Measurements from ENCODE around the gene DENND5B.
"Not testable (repeated sequence)": the region's sequence is repeated elsewhere in the genome, so short reads cannot be mapped to it uniquely, and the experiment has no call there.

Gene DENND5B

DNA sequence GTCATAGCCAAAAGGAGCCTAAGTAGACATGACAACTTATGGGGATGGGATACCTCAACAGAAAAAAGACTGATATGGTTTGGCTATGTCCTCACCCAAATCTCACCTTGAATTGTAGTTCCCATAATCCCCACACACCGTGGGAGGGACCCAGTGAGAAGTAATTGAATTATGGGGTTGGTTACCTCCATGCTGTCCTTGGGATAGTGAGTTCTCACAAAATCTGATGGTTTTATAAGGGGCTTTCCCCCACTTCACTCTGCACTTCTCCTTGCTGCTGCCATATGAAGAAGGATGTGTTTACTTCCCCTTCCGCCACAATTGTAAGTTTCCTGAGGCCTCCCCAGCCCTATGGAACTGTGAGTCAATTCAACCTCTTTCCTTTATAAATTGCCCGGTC, 89.9 kb downstream of the DENND5B start:
- peak; percentile 13 to 31 (median 20) for DNase-seq

DNA sequence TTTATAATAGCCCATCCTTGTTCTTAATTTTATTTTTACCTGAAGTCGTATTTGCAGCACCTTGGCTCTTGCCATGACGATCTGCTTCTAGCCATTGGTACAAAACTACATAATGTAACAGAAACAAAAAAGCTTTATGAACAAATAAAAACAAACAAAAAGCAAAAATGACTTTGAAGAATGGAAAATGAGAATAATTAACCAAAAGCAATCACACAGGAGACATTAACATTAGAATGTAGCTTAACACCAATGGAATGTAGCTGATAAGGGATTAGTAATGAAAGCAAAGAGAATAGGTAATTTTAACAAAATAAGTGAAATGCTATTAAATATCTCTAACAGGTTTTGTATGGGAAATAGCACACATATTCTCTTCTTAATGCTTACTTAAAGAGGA, 91.4 kb downstream of the DENND5B start:
- DNase-seq: no peak

- DNase-seq: no peak
Observed at GRCh38 chr12:31498424-31498823, 92.5 kb downstream of the DENND5B start.

GRCh38 chr12:31496257-31496656, 94.7 kb downstream of the DENND5B start:
- no peak for DNase-seq

DNA sequence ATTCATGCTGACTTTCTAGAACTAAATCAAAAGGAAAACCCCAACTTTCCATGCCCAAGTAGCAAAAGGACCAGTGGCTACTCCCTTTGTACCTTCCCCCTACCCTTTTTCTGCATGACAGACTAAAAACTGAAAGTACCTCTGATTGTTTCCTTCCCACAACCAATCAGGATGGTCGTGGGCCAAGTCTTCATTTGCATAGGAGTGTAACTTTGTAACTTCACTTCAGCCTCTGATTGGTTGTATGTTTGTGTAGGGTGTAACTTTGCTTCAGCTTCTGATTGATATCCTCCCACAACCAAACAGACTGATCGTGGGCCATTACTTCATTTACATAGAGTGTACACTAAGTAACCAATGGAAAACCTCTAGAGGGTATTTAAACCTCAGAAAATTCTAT, 96.5 kb downstream of the DENND5B start:
- DNase-seq: no peak

DNA sequence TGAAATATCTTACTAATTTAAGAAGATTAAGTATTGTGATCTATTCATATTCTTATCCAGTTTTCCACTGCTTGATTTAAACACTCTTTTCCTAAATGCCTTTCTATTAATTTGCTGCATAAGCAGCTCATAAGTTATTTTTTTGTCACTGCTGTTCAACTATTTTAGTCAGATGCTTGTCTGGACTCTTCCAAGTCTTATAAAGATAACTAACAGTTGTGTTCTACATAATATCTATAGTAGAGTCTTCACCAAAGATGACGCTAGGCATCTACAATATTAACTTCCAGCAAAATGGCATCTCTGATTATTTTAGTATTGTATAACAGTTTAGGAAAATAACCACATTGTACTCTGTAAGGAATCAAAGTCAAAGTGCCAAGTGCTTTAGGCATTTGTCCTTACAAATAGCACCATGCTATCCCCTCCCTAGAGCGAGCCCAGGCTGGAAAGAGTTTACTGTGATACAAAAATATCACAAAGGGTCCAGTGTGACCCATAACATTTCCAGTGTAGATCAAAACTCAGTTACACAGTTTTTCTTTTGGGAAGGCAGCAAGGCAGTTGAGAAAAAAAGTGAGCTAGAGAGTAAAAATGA, 98.2 kb downstream of the DENND5B start:
- no peak for DNase-seq

DNA sequence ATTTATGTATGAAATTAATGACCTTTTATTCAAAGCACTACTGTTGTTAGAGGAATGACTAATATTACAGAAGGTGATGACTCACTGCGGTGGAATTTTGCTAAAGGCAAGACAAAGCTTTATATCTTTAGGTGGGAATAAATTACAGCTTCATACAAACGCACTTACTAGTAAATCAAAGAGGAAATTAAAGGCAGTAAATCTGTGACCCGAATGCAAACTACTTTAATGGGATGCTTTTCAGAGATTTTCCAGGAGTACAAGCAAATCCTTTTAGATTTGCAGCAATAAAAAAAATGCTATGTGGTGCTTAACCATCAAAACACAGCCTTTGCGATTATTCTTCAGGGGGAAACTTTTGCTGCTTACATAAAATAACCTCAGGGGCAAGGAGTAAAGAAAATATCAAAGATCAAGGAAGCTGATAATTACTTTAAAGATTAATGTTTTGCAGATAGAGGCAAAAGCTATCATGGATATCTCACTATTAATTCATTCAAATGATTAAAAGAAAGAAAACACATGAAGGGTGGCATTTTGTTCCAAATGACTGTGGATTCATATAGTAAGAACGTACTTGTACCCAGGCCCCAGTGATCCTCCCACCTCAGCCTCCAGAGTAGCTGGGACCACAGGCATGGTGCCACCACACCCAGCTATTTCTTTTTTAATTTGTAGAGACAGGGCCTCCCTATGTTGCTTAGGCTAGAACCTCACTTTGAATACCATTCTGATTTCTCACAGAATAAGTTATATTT, 98.9 kb downstream of the DENND5B start:
- DNase-seq: peak; percentile 19 to 52 (median 47)

- DNase-seq: no peak
Observed at GRCh38 chr12:31491241-31491794, 99.6 kb downstream of the DENND5B start.

DNA sequence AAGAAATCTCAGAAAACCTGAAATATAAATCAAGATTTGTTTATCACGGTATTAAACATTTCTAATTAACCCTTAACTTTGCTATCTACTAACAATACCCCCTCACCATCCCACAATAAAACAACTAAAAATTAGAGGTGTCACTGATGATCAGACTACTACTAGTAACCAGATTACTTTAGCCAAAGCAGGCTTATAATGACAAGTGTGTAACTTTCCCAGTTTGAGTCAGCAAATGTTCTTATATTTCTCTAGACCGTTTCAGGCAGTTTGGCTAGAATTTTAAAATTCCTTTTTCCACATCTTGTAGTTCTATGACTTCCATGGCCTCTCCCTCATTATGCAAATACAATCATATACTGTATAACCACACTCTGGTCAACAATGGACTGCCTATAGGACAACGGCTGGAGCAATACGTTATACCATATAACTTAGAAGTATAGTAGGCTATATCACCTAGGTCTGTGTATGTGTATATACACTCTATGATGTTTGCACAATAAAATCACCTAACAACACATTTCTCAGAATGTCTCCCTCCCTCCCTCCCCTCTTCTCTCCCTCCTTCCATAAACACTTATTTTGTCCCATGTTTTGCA, 102.1 kb downstream of the DENND5B start:
- DNase-seq: no peak

DNA sequence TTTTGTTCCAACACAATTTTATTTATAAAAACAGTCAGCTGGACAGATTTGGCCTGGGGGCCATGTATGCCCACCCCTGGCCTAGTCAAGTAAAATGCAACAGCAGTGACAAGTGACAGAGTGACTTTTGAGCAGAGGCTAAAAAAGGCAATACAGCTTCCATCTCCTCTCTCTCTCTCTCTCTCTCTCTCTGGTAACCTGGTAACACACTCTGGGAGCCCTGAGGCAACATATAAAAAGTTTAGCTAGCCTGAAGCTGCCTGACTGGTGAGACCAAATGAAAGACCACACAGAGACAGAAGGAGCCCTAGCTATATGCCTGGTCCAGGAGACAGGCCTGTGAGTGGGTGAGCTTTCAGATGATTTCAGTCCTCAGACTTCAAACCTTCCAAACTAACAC, 105.4 kb downstream of the DENND5B start:
- DNase-seq: no peak

GRCh38 chr12:31482816-31483215, 108.1 kb downstream of the DENND5B start:
- peak; percentile 25 to 57 (median 50) for DNase-seq

GRCh38 chr12:31481415-31481814, 109.5 kb downstream of the DENND5B start:
- no peak for DNase-seq

- DNase-seq: no peak
Observed at GRCh38 chr12:31479516-31480210, 111.3 kb downstream of the DENND5B start.

DNA sequence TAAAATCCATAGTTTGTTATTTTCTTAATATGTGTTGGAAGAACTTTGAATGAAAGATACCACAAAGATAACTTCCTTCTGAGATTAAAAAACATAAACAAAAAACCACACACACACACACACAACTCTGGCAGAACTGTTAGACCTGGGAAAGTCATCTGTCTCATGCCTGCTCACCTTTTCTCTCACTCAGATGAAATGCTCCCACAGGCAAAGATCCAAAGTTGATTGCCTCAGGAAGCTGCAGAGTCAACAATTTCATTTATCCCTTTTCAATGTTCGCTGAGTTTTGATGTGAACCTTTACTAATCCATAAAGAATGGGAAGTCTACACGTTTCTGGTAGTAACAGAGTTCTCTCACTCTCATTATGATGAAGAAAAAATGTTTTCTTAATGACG, 112.0 kb downstream of the DENND5B start:
- no peak for DNase-seq

GRCh38 chr12:31478425-31478824, 112.5 kb downstream of the DENND5B start:
- no peak for DNase-seq

DNA sequence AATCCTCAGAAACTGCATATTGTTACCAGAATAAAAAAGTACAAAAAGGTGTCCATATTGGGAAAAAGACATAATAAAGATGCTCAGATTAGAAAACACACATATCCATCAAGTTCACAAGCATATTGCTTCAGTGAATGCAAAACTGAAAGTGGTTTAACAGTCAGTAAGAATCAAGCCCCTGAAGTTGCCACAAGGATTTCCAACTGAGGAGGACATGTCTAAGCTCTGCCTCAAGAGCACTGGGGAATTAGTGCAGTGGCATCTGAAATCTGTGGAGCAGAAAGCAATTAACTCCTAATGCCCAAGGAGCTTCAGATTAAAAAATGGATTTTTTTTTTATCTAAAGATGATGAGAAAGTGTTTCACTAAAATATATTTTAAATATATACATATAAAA, 113.2 kb downstream of the DENND5B start:
- DNase-seq: peak in 1 of 3 donors; percentile 10

DNA sequence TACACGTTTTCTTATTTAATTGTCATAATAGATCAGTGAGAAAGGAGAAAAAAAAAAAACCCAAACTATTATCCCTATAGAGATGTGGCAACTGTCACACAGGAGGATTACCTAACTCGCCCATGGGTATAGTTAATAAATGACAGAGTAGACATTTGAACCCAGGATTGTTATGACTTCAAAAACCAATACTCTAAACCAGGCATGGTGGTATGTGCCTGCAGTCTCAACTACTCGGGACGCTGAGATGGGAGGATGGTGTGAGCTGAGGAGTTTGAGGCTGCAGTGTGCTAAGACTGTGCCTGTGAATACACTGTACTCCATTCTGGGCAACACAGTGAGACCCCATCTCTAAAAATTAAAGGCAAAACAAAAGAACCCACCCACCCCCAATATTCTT, 114.5 kb downstream of the DENND5B start:
- no peak for DNase-seq

GRCh38 chr12:31475610-31476009, 115.3 kb downstream of the DENND5B start:
- not testable (repeated sequence) for DNase-seq

GRCh38 chr12:31474751-31475150, 116.2 kb downstream of the DENND5B start:
- DNase-seq: no peak

GRCh38 chr12:31471823-31472222, 119.1 kb downstream of the DENND5B start:
- no peak for DNase-seq

- no peak for DNase-seq
Observed at GRCh38 chr12:31471051-31471450, 119.9 kb downstream of the DENND5B start.

DNA sequence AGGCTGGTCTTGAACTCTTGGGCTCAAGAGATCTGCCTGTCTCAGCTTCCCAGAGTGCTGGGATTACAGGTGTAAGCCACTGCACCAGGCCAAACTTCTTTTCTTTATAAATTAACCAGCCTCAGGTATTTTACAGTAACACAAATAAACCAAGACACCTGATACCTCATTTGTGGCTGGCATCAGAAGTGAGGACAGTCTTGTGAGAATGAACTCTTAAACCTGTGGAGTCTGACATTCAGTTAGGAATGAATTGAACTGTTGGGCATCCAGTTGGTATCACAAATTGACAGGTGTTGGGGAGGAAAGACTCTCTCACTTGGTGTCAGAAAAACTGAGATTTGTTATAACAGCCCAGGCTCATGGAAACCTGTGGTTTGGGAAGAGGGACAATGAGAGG, 120.5 kb downstream of the DENND5B start:
- no peak for DNase-seq

DNA sequence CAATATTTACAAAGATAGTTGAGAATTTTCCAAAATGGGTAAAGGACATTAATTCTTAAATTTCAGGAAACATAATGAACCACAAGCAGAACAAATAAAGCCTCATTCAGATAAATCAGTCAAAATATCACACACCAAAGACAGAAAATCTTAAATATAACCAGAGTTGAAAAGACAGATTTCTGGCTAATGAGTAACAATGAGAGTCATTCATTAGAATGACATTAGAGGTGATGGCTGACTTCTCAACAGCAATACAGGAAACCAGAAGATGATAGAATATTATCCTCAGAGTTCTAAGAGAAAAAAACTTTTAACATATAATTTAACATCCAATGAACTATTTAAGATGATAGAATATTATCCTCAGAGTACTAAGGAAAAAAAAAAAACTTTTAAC, 124.2 kb downstream of the DENND5B start:
- no peak for DNase-seq
